Measurements from ENCODE around the gene LRRFIP2.
A peak's percentile ranks its signal among the peaks of the same experiment; 100 is the strongest.
"Not testable (repeated sequence)": the region's sequence is repeated elsewhere in the genome, so short reads cannot be mapped to it uniquely, and the experiment has no call there.

LRRFIP2 gene

GRCh38 chr3:37189109-37189508 is 14.7 kb upstream of the LRRFIP2 start:
- no peak for DNase-seq (ENCODE audit: low spot score)

GRCh38 chr3:37183976-37184375 is 9.6 kb upstream of the LRRFIP2 start:
- no peak for DNase-seq (ENCODE audit: low spot score)

- peak; percentile 39 for DNase-seq (ENCODE audit: low spot score)
Observed at GRCh38 chr3:37183375-37183831, 9.0 kb upstream of the LRRFIP2 start.

- DNase-seq (ENCODE audit: low spot score) = no peak
Observed at GRCh38 chr3:37182816-37183215, 8.4 kb upstream of the LRRFIP2 start.

- no peak for DNase-seq (ENCODE audit: low spot score)
Observed at GRCh38 chr3:37181756-37182155, 7.4 kb upstream of the LRRFIP2 start.

- DNase-seq (ENCODE audit: low spot score) = no peak
Observed at GRCh38 chr3:37179144-37179967, 5.0 kb upstream of the LRRFIP2 start.

GRCh38 chr3:37173806-37174205 is 576 bp downstream of the LRRFIP2 start:
- DNase-seq (ENCODE audit: low spot score) = no peak

- DNase-seq (ENCODE audit: low spot score) = no peak
Observed at GRCh38 chr3:37171144-37171543, 3.2 kb downstream of the LRRFIP2 start.

- DNase-seq (ENCODE audit: low spot score) = no peak
Observed at GRCh38 chr3:37170513-37170912, 3.9 kb downstream of the LRRFIP2 start.

GRCh38 chr3:37170060-37170459 is 4.3 kb downstream of the LRRFIP2 start:
- no peak for DNase-seq (ENCODE audit: low spot score)

GRCh38 chr3:37168896-37169295 is 5.5 kb downstream of the LRRFIP2 start:
- DNase-seq (ENCODE audit: low spot score) = no peak

- no peak for DNase-seq (ENCODE audit: low spot score)
Observed at GRCh38 chr3:37163262-37164015, 10.9 kb downstream of the LRRFIP2 start.

GRCh38 chr3:37162501-37163245 is 11.7 kb downstream of the LRRFIP2 start:
- DNase-seq (ENCODE audit: low spot score) = no peak

- no peak for DNase-seq (ENCODE audit: low spot score)
Observed at GRCh38 chr3:37161351-37161750, 13.0 kb downstream of the LRRFIP2 start.

GRCh38 chr3:37155782-37156181 is 18.6 kb downstream of the LRRFIP2 start:
- no peak for DNase-seq (ENCODE audit: low spot score)

GRCh38 chr3:37154668-37155314 is 19.6 kb downstream of the LRRFIP2 start:
- DNase-seq (ENCODE audit: low spot score) = no peak

GRCh38 chr3:37150621-37151020 is 23.8 kb downstream of the LRRFIP2 start:
- no peak for DNase-seq (ENCODE audit: low spot score)

GRCh38 chr3:37149257-37149656 is 25.1 kb downstream of the LRRFIP2 start:
- no peak for DNase-seq (ENCODE audit: low spot score)

- DNase-seq (ENCODE audit: low spot score) = no peak
Observed at GRCh38 chr3:37148208-37148607, 26.2 kb downstream of the LRRFIP2 start.

GRCh38 chr3:37147666-37148065 is 26.7 kb downstream of the LRRFIP2 start:
- DNase-seq (ENCODE audit: low spot score) = no peak

- DNase-seq (ENCODE audit: low spot score) = not testable (repeated sequence)
Observed at GRCh38 chr3:37146927-37147326, 27.5 kb downstream of the LRRFIP2 start.

- no peak for DNase-seq (ENCODE audit: low spot score)
Observed at GRCh38 chr3:37145611-37146010, 28.8 kb downstream of the LRRFIP2 start.

All from LoVo (cell line).